Left forelimb (tissue), 1 donor: ENCODE results near the gene LHFPL2.

ENCODE experiments used
- DNase-seq: peaks from one replicate; pipeline ENCODE4 v3.0.0-alpha.2; 2018; ENCODE audit warnings: low spot score

Gene LHFPL2

DNA sequence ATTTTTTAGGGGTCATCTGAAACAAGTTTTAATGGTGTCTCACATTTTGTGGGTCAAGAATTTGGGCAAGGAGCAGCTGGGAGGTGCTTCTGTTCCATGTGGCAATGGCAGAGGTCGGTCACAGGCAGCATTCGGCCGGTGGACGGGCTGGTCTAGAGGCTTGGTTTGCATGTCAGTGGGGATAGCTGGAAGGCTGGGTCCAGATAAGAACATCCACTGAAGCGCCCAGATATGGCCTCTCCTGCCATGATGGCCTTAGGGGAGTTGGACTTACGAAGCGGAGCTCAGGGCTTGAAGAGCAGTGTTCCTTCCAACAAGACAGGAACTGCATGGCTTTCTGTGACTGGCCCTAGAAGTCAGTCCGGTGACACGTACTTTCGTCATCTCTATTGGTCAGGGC is 30.3 kb downstream of the LHFPL2 start:
- no peak for DNase-seq

DNA sequence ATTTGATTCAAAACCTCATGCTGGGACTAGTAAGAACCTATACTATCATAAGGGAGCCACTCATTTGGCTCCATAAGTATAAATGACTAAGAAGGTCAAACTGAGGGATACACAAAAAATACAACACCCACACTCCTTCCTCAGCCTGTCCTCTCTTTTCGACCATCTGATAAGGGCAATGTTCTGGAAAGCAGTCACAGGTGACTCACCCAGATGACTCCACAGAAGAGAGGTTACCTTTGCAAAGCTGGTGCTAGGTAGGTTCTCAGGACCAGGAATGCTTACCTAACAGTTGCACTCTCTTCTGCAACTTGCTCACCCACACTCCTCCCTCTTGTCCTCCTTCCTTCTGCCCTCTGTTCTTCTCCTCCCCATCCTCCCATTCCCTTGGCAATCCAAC is 32.9 kb downstream of the LHFPL2 start:
- DNase-seq, result no peak

DNA sequence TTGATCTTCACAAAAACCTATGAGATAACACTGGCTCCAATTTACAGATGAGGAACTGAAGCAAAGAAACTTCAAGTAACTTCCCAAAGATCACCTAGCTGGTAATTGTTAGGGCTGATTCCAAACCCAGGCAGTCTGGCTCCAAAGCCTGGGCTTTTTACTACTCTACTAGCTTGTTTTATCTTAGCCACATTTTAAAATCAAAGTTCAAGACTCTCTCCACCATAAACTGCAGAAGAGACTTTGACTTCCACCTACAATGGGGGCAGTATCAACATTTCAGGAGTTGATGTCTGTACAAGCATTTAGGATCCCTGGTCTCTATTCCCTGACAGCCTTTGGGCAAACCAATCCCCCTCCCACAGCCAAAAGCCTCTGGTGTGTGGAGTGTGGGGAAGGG is 33.8 kb downstream of the LHFPL2 start:
- DNase-seq, result no peak

DNA sequence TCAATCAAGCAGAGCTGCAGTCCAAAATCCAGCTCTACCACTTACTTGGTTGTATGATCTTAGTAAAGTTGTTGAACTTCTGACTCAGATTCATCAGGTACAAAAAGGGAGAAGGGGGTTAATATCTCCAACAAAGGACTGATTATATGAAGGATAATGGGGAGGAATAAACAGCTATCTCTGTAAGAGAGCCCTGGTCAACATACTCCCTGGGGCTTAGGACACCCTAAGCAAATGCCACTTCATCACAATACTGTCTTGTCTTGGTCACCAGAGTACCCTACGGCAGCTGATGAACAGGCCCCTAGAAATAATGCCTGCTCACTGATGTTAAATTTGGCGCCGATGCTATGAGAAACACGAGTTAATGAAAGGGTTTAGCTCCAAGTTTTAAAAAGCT is 34.8 kb downstream of the LHFPL2 start:
- DNase-seq, result no peak

DNA sequence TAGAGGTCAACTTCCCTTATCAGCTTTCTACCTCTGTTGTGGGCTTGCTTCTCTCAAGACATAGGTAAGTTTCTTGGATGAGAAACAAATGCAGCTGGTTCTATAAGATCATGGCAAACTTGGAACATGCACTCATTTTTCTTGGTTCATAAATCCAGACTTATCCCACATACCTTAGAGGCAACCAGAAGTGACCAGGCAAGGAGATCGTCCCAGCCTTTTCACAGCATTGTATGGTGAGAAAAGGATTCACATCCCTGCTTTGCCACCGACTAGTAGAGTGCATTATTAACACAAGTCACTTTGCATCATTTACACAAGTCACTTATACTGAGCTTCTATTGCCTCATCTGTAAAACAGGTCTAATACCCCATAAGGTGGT is 35.4 kb downstream of the LHFPL2 start:
- no peak for DNase-seq

DNA sequence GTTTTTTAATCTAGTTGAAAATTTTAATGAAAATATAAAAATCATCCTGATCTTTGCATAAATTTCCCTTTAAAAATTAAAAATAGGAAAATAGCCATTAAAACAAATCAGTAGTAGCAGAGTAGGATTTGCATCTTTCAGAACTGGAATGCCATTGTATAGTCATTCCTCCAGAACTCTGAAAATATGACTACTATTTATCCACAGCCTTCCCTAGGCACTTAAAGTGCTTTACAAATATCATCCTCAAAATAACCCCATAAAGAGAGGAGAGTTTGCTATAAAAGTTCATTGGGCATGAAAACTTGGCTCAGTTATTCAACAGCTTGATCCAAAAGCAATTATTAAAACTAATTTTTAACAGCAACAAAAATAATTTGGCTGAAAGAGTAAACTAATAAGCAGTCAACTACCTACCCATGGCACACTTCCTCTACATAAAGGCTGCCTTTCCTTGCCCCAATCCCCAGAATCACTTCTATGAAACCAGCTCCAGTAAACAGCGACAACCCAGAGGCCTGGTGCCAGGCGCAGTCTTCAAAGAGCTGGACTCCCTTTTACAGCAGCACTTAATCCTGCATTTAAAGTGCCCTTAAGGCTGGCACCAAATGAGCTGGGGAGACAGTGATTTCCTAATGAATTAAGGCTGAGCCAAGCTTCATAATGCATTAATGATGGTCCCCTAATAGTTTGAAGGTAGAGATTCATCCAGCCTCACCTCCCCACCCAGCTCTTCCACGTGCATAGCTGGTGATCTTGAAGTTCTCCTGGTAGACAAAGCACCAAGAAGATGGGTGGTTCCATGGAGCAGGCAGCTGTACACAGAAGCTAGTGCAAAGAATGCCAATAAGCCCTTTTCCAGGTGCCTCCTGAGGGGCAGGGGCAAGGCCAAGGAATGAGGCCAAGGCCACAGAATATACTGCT is 36.1 kb downstream of the LHFPL2 start:
- DNase-seq, result no peak

DNA sequence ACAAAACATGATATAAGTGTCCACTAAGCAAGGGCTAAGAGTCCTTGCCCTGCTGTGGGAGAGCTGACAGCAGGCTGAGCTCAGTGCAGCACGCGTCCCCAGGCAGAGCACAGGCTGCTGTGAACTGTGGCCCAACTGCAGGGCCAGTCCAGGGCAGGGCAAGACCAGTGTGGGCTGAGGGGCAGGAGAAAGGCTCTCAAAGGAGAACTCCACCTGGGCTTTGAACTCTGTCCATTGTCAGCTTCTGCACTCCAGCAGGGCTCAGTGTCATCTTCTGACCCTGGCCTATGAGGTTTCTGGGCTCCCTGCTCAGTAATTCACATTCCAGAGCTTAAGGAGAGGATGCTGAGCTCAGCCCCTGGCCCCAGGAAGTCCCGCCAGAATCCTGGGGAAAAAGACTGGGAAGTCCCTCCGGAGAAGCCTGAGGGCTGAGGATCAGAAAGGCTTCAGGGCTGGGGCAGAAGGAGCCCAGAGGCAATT is 37.4 kb downstream of the LHFPL2 start:
- DNase-seq, result no peak

DNA sequence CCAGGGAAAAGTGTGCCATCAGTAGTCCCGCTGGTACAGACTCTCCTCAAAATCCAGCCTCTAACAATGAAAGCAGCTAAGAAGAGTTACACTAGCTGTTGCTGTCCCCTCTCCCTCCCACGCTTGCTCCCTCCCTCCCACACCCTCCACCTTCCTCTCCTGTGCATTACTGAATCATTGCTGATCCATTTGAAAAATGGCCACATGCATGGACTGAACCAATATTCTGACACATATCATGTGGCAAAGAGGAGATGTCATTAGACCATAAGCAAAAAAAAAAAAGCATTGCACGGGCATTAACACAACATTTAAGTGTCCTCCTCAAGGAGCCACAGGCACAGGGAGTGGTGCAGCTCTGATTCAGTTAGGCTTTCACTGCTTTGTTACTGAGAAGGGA is 37.9 kb downstream of the LHFPL2 start:
- DNase-seq, result no peak

DNA sequence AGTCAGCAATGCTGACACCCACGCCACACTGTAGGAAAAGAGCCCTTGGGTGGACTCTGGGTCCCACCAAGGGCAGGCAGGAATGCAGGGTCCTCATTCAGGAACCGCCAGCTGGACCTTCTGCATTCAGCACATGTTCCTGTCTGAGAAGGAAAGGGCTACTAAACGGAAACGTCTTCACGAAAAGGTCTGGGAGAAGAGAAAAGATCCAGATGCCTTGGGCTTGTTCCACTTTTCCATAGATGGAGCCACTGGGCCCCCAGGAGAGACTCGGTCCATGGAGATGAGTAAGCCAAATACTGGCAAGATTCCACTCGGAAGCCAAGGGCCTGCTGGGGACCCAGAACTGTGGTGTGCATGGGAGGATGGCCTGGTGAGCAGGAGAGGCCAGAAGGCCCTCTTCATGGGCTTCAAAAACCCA is 38.4 kb downstream of the LHFPL2 start:
- no peak for DNase-seq

DNA sequence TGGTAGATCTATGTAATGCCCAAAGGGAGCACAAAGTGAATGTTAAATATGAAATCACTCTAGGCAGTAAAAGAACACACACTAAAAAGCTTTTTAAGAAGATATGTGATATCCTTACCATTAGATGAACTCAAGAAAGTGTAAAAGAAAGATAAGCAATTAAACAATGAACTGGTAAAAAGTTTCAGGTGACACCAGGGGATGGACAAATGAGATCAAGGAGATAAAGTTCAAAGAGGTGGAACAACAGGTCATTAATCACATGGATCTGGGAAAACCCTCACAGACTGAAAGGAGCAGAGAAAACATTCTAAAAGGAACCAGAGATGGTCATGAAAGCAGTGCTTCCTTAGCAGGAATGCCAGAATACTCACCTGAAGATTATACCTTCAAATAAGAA is 40.7 kb downstream of the LHFPL2 start:
- no peak for DNase-seq

DNA sequence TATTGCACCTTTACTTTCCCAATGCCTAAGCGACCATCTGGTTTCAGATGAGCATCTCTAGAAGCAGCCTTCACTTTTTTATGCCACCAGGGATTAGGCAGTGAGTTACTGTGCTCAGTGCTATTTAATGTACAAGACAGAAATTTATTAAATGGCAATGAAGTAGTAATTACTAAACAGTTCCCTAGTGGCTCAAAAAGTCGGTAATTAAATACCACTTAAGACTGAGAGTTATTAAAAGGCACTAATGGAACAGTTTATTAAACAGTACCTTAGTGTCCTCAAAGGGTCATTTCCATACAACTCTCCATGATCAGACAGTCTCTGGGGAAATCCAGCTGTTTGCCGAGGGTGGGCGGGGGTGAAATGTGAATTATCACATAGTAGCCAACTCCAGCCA is 42.3 kb downstream of the LHFPL2 start:
- no peak for DNase-seq

DNA sequence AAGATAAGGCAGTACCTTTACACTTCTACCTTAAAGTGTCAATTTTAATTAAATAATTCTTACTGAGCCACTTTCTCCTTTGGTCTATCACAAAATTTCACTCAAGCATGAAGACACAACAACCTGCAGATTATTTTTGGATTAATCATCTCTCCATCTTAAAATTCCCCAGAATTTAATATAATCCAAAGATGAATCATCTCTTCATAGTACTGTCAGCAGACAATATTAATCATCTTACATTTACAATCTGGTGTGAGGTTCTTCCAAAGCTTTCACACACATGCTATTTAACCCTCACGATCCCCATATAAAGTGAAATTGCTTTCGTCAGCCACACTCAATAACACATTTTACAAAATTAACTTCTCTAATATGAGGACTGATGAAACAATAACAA is 43.0 kb downstream of the LHFPL2 start:
- DNase-seq, result no peak

DNA sequence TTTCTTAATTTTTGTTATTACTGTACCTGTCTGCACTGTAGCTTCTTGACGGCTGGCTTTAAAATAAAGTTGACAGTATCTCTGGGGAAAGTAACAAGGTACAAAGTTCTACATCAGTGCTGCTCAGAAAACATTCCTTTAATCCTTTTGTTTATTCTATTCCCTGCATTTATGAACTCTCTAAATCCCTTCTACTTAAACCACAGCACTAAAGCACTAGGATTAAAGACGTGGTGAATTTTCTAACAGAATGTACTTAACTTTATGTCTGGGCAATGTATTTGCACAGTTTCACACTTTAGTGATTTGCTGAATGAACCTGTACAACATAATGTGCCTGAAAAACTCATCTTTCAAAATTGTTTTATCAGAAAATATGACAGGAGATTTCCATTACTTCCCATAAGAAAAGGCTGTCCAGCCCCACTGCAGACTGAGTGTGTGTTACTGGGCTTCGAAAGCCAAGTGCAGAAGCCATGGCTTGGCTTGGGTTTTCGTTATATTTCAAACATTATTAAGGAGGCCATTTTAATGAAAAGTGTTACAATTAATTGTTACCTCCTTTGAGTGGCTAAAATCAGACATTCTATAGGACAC is 43.8 kb downstream of the LHFPL2 start:
- no peak for DNase-seq

DNA sequence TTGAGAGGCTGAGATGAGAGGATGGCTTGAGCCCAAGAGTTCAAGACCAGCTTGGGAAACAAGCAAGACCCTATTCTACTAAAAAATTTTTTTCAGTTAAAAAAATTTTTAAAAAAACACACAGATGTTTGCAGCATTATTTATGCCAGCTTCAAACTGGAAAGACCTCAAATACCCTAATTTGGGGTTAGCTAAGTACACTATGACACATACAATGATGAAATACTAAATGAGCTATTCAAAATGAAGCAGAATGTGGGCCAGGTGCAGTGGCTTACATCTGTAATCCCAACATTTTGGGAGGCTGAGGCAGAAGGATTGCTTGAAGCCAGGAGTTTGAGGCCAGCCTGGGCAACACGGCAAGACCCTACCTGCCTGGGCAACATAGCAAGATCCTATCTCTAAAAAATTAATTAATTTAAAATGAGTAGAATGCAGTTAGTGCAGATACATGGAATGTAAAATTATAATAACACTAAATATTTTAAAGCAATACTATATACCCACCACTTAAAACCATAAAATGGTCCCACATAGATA is 44.9 kb downstream of the LHFPL2 start:
- no peak for DNase-seq

DNA sequence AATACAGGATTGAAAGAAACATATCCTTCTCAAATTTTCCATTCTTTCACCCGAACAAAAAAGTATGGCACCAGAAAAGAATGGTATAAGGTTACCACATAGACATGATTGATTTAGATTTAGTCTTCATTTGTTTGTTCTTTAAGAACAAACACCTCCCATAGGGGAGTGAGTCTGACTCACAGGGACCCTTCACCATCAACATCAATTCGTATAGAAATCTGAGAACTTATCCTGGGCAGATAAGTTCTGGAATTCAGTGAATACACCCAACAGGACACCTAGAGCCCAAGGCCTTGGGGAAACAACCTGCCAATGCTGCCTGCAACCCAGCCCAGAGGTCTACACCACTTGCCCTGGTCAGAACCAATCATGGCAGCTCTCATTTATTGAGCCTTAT is 46.2 kb downstream of the LHFPL2 start:
- DNase-seq, result no peak

DNA sequence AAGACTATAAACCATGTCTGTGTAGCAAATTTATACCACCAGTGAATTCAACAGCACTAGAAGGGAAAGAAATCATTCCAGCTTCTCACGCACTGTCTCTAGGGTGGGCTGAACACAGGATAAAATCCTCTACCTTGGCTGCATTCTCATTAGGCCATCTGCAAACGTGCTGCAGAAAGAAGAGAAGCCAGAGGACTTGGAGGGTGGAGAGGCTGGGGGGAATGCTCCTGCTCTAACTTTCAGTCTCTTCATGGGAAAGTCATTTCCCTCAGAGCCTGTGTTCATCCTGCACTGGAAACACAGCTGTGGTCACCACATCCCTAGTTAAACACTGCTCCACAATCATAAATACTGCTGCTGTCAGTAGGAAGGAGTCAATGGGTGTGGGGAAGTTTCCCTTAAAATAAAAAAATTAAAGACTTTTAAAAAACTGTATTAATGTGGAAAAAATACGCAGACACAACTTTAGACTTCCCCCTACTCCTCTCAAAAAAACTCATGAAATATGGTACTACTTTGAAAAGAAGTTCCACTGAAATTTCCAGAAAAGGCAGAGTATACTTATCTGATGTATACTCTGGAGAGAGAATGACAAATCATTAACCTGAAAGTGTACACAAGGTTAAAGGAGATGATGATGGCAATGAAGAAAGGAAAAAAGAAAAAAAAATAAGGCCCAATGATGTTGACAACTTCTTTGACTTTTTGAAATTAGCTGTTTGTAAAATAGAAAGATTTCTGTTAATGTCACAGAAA is 46.8 kb downstream of the LHFPL2 start:
- DNase-seq, result no peak

DNA sequence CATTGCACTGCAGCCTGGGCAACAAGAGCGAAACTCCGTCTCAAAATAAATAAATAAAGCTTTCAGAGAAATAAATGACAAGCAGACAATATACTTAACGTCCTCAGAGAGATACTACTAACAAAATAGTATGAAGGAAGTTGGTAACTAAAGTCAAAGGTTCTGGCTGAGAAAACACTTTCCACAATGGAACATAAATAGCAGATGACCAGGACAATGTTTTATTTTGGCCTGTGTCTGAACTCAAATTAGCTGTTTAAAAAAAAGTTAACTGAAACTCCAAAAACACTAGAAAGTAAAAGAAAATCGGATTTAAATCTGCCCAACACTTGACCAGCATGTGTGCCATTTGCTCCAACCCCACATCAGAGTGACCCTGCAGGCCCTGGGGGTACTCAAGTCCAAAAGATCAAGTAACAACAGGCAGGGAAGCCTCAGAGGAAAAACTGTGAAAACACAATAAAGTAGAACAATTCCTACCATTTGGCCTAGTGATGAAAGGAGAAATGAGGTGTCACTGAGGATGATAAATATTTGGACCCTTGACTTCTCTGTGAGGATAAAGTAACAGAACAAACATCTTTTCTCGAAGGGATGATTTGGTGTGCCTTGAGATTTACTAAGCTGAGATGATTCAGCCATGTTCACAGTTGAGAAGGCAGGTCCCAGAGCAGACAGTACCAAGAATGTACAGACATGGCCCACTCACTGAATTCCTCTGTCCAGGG is 47.7 kb downstream of the LHFPL2 start:
- no peak for DNase-seq

DNA sequence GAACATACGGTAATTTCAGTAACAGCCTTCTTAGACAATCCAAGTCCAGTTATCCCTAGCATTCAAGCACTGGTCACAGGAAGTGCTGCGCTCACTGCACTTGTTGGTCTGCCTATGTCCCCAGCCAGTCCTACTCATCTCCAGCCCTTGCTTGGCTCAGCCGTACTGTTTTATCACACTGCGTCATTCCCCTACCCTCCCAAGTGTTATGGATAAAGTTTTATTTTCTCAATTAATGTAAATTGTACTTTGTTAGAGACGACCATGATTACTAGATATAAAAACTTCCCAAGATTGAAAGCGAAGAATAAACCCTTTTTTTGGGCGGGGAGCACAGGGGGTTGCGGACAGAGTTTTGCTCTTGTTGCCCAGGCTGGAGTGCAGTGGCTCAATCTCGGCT is 49.6 kb downstream of the LHFPL2 start:
- DNase-seq, result no peak

DNA sequence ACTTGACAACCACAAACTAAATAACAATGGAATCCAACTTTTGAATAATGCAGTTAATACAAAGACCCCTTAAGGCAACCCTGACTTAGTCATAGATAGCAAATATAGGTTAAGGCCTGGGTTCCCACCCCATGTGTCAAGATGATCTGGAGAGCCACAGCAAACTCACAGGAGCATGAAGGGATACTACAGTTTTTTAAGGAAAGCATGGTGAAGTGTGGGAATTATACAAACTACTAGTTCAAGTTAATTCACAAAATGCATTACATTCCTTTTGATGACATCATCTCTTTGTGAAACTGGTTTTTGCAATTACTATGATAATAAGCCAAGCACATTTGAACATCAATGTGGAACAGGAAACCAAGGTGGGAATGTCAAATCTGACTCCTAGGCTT is 50.6 kb downstream of the LHFPL2 start:
- DNase-seq, result no peak

DNA sequence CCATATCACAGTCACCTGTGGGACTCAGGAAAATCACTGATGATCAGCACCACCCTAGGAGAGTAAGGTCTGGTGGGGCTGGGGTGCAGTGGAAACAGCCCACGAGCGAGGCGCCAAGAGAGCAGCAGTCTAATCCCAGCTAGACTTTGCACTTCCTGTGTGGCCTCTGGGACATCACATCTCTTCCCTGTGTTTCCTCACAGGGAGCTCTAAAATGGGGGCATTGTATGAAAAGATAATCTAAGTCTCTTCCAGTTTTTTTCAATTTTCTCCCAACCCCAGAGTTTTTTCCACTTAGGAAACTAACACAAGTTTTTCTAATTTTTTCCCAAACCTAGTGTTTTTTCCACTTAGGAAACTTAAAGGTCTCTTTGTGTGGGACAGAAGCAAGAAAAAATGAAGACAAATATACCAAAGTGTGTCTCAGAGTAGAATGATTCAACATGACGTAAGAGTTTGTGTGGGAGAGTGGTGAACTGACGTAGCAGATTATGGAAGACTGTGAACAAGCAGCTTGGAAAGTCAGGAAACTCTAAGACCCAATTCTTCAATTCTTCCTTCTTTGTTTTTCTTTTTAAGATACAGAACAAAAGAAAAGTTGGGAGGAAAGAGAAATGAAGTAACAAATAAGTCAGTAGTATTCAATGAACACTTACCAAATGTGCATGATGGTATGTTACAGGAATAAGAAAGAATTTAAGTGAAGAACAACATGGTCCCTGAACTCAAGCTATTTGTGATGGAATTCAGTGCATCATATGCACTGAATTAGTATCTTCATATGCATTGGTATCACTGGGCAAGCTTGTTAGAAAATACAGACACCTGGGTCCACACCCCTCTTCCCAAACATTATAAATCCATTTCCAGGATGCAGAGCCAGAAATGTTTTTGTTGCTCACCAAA is 51.3 kb downstream of the LHFPL2 start:
- DNase-seq, result no peak

DNA sequence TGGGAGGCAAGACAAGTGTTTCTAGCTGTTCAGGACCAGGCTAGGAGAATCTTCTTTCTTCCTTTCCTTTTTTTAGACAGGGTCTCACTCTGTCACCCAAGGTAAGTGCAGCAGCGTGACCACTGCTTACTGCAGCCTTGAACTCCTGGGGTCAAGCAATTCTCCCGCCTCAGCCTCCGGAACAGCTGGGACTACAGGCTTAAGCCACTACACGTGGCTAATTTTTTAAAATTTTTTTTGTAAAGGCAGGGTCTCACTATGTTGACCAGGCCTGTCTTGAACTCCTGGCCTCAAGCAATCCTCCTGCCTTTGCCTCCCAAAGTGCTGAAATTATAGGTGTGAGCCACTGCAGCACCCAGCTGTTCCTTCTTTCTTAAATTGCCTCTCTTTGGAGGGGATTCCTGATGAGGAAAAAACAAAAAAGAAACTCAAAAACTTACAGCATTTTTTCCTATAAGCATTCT is 53.1 kb downstream of the LHFPL2 start:
- no peak for DNase-seq
